HL-60/S4 treated with phorbol 12-myristate 13-acetate at 8.2 ng/mL for 4 days and 3 days (cell line): ENCODE measurements around the gene SLC33A1.
"Not testable (repeated sequence)": the region's sequence is repeated elsewhere in the genome, so short reads cannot be mapped to it uniquely, and the experiment has no call there.

Experiments used
- in situ Hi-C: fragments of 300-500 bp; cut with MboI; formaldehyde crosslinking; loops from 2 replicates; pipeline ENCODE4 v1.15.0; 2022; ENCODE audit warnings: low sequenced_read_pairs

Gene SLC33A1

GRCh38 chr3:155854141-155854940, at the start of gene SLC33A1:
Gene SLC33A1 (minus strand): TSS chr3:155854427. CDS start chr3:155853997, 430 bp downstream.
- in situ Hi-C loops = no loop called here

GRCh38 chr3:155895379-155895900, 41.2 kb upstream of the SLC33A1 start:
- in situ Hi-C loops = no loop called here

GRCh38 chr3:155891321-155891720, 37.1 kb upstream of the SLC33A1 start:
- in situ Hi-C loops = no loop called here

- in situ Hi-C loops = no loop called here
Measured at GRCh38 chr3:155890671-155891190, 36.5 kb upstream of the SLC33A1 start.

- in situ Hi-C loops = no loop called here
Measured at GRCh38 chr3:155889952-155890351, 35.7 kb upstream of the SLC33A1 start.

- in situ Hi-C loops = no loop called here
Measured at GRCh38 chr3:155889212-155889611, 35.0 kb upstream of the SLC33A1 start.

GRCh38 chr3:155886915-155887314, 32.7 kb upstream of the SLC33A1 start:
- in situ Hi-C loops = no loop called here

GRCh38 chr3:155886348-155886747, 32.1 kb upstream of the SLC33A1 start:
- in situ Hi-C loops = not testable (repeated sequence)

- in situ Hi-C loops = no loop called here
Measured at GRCh38 chr3:155885292-155885691, 31.1 kb upstream of the SLC33A1 start.

- in situ Hi-C loops = no loop called here
Measured at GRCh38 chr3:155884292-155884691, 30.1 kb upstream of the SLC33A1 start.

- in situ Hi-C loops = no loop called here
Measured at GRCh38 chr3:155880286-155880685, 26.1 kb upstream of the SLC33A1 start.

GRCh38 chr3:155876503-155876902, 22.3 kb upstream of the SLC33A1 start:
- in situ Hi-C loops = no loop called here

GRCh38 chr3:155876037-155876436, 21.8 kb upstream of the SLC33A1 start:
- in situ Hi-C loops = no loop called here

- in situ Hi-C loops = no loop called here
Measured at GRCh38 chr3:155872904-155873646, 18.8 kb upstream of the SLC33A1 start.

GRCh38 chr3:155871746-155872158, 17.5 kb upstream of the SLC33A1 start:
- in situ Hi-C loops = no loop called here

GRCh38 chr3:155870945-155871745, 16.9 kb upstream of the SLC33A1 start:
- in situ Hi-C loops = no loop called here

GRCh38 chr3:155870133-155870944, 16.1 kb upstream of the SLC33A1 start, which contains the start of gene GMPS:
Gene GMPS (plus strand): TSS chr3:155870650. CDS start chr3:155870871, 221 bp downstream.
- in situ Hi-C loops = no loop called here

GRCh38 chr3:155869691-155870090, 15.5 kb upstream of the SLC33A1 start:
- in situ Hi-C loops = no loop called here

- in situ Hi-C loops = no loop called here
Measured at GRCh38 chr3:155863072-155863784, 9.0 kb upstream of the SLC33A1 start.
